Right renal pelvis (tissue), 4 donors: ENCODE data around the gene ADORA1. TPM values are rescaled to one million over a fixed set of nuclear protein-coding genes. Genes with fewer than 3 reads are reported as not detected.

ENCODE experiments used
- DNase-seq, 4 donors: peaks; one replicate each; pipeline ENCODE4 v3.0.0-alpha.2; 2013; ENCODE audit warnings: low read depth in 4 of 4, low spot score in 3 of 4, missing footprints in 1 of 4
- polyA plus RNA-seq, 4 donors: library from polyadenylated mRNA; unstranded; fragments of 120-200 nt; gene quantifications; one replicate each; pipeline ENCODE4 v1.2.1, GENCODE V29; 2013; ENCODE audit not compliant: insufficient read length in 4 of 4

The ADORA1 gene
- polyA plus RNA-seq, 4 donors = 5.8 to 6.9 (median 6.5) TPM

DNA sequence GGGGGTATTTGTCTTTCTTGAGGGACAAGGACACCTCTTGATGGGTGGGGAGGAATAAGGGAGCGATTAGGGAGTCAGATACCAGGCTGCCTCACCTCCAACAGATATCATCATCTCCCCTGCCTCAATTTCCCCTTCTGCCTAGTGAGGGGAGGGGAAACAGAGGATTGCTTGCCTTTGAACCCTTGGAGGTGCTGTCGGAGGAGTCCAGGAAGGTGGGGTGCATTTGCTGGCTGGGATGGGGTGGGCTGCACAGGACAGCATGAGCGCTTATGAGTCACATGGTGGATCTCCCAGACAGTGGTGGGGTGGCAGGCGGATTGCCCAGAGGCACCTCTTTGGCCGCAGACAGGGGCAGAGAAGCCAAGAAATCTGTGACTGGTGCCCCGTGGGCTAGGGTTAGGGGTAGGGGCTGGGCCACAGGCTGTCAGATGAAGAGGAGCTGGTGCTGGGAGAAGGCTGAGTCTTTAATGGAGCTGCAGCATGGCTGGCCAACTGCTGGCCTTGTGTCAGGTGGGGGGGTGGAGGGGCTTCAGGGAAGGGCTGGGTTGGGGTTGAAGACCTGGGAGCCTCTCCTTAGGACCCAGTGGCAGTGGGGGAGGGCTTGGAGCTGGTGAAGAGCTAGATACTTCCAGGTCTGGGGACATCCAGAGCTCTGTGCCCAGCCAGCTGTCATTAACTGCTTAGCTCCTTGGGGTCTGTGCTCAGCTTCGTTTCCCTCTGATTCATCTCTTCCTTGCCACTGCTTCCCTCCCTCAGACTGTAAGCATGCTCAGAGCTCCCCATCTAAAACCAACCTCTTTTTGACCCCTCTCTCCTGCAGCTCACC is 7.0 kb upstream of the ADORA1 start:
- DNase-seq = no peak

DNA sequence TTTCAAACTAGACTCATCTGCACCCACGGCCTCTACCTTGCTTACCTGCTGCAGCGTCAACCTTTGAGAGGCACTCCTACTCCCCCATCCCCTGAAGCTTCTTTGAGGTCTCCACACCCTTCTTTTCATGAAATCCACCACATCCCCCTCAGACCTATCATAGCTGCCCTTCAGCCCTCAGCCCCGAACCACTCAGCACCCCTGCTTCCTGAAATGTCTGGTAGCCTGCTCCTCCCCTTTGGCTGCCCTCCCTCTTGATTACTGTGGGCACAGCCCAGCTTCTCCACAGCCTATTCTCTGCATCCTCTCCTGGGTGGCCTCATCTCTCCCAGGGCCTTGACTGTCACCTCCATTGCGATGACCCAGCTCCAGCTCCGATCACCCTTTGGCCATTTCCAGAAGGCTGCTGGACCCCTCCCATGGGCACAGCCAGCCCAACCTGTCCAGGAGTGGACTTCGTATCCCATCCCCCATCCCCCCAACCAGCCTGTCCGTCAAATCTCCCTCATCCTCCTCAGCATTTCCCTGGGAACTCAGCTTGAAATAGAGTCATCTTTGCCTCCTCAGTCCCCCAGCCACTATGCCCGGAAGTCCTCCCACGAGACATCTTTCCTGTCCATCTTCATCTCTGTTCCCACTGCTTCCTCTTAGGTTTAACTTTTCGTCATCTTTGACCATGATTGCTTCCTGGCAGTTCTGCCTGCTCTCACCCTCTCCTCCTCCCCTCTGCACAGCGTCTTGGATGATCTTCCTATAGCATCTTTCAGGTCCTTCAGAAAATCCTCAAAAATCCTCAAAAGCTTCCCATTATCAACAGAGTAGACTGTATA is 6.1 kb upstream of the ADORA1 start:
- DNase-seq = no peak

DNA sequence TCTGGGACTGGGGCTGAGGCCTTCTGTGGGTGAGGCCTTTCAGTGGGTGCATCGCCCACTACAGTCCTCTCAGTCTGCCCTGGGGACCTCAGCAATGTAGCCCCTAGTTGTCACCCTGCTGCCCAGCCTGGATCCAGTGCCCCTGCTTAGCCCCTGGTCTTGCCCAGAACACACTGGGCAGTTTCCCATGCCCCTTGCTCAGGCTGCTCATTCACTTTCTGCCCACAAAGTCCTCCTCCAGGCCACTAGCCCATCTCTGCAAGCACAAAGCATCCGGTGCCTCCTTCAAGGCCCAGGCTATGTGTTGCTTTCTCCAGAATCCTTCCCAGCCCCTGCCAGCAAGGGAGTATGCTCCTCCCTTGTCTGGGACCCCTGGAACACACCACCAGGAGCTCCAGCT is 5.4 kb upstream of the ADORA1 start:
- DNase-seq = no peak

DNA sequence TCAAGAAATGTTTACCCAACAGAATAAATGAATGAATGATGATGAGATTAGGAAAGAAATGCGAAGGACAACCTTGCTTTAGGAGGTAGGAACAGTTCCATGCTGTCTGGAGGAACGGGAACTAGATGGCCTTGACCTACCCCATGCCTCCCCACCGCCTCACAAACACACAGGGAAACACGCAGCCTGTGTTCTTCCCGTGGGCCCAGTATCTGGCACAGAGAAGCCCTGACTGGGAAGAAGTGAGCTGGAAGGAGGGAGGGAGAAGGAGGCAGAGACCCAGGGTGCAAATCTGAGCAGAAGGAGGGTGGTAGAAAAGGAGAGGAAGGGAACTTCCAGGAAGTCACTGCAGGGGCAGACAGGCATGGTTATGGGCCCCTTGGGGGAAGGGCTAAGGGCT is 3.5 kb upstream of the ADORA1 start:
- no peak for DNase-seq

DNA sequence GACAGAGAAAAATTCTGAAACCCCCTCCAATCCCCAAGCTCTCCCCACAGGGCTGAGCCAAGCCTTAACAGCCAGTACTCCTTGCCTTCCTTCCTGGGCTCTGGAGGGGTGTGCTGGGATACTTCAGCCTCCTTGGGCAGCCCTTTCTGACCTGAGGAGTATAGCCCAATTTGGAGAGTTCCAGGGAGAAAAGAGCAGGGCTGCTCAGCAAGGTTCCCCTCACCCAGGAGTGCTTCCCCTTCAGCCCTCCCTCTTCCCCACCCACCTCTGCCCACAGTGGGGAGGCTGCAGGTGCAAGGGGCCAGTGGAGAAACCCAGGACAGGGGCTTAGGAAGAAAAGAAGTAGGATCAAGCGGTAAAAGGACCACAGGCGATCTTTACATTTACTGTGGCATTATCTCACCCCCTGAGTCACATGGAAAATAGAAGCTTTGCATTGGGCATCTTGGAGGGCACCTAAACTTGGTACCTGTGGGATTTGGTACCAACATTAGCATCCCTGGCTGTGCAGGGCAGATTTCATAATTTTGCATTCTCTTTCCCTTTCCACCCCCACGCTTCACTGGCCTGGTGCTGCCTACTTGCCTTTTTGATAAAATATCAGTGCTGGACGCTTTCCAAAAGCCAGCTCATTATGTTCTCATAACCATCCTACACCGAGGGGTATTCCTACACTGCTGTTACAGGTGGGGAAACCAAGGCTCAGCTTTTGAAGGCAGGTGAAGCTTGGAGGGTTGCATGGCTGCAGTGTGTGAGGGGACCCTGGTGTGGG is 2.8 kb upstream of the ADORA1 start:
- no peak for DNase-seq

DNA sequence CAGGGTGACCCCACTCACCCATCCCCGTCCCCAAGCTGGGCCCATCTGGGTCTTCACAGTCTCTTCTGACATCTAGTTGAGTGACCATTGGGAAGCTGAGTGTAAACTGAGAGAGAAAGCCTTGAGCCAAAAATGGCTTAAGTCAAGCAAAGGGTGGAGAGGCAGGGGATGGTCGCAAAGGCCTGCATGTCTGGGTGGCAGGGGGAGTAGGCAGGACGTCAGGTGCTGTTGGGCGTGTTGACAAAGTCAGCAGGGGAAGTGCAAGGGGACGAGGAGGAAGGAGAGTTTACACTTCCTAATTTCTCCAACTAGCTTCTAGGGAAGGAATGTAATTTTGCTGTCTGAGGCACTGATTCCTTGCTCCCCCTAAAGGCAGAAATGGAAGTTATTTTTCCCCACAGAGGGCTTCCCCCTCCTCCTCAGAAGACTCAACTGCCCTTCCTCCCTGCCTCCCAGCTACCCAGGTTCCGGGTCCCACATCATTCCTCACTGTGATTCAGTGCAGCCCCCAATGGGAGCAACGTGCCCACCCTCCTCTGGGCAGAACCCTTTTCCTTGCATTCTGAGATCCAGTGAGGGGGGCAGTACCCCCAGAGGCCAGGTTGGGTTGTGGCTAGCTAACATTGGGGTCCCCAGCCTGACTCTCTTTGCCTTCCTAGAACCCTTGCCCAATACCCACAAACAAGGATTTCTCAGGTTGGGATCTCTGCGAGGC is 1.2 kb upstream of the ADORA1 start:
- no peak for DNase-seq

DNA sequence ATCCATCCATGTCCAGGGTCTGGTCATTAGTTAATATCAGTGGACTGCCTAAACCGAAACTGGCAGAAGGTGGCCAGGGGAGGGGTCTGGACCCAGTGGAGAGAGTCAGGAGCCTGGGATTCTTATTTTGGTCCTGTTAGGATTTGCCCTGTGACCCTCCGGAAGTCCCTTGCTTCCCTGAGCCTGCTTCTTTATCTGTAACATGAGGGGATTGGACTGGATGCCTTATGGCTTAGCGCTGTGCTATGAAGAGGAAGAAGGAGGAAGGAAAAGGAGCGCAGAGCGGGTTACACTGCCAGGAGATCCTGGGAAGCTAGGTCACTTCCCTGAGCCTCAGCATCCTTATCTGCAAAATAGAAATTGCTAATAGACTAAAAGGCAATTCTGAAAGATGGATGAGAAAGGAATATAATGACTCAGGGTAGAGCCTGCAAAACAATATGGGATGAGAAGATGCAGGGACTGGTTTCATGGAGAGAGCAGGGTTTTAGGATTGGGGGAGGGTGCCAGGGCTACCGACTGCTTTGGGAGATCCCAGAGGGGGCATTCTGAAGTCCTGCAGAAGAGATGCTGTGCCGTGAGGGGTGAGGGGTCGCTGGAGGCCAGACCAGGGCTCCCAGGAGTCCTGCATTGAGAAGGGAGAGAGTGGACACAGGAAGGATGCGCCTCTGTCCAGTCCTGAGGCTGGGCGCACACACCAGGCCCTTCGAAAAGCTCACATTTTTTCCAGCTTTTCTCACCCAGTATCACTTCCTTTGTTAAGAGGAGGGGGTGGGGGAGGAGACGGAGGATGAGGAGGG is 460 bp upstream of the ADORA1 start:
- DNase-seq = no peak

DNA sequence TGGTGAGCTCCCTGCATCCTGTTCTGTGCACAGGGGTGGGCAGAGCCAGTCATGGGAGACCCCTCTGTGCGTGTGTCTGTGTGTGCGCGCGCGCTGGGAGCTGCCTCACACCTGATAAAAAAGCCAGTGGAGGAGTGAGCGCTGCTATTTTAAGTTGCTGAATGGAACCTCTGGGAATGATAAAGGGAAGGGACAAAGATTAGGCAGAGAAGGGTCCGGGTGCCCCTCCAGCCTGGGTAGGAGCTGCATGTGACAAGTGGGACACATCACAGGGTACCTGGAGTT is 847 bp downstream of the ADORA1 start:
- no peak for DNase-seq

DNA sequence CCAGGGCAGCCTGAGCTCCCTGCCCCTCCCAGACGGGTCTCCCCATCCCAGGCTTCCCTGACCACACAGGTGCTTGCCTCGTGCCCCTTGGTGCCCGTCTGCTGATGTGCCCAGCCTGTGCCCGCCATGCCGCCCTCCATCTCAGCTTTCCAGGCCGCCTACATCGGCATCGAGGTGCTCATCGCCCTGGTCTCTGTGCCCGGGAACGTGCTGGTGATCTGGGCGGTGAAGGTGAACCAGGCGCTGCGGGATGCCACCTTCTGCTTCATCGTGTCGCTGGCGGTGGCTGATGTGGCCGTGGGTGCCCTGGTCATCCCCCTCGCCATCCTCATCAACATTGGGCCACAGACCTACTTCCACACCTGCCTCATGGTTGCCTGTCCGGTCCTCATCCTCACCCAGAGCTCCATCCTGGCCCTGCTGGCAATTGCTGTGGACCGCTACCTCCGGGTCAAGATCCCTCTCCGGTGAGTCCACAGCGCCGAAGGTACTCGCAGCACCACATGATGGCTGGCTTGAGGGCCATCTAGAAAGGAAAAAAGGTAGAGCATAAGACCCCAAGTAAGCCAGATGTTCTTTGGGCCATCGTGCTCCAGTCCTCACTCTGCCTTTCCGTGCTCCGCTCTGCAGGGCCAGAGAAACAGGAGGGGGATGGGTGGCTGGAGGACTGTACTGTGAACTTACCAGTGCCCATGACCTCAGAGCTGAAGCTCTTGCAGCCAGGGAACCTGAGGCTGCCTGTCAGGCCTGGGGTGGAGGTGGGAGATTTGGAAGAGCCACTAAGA is 1.4 kb downstream of the ADORA1 start:
- DNase-seq = no peak

DNA sequence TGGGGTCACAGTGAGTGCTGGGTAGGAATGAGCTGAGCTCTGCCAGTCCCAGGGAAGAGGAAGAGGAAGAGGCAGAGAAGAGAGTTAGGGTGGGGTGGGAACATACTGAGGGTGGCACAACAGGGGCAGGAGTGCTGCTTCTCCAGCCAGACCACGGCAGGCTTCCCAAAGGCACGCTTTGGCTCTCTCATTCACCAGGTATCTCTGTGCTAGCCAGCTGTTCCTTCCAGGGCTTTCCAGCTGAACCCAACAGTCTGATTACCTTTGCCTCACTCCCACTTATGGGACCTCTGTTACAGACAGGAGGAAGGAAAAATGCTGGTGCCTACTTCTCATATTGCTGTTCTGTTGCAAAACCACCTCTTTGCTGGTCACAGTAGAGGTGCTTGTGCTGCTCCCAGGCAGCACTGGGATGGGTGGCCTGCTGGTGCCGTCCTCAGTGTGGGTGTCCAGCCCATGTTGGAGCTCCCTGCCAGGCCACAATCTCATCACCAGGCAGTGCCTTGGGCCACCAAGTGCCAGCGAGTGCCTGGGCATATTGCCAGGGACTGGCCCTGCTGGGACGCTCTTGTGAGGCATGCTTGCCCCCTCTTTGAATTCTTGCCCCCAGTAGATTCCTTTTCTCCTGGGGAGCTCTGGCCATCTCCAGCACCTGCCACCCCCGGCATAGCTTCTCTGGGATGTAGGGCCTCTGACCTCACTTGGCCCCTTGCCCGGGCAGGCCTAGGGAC is 2.1 kb downstream of the ADORA1 start:
- no peak for DNase-seq

DNA sequence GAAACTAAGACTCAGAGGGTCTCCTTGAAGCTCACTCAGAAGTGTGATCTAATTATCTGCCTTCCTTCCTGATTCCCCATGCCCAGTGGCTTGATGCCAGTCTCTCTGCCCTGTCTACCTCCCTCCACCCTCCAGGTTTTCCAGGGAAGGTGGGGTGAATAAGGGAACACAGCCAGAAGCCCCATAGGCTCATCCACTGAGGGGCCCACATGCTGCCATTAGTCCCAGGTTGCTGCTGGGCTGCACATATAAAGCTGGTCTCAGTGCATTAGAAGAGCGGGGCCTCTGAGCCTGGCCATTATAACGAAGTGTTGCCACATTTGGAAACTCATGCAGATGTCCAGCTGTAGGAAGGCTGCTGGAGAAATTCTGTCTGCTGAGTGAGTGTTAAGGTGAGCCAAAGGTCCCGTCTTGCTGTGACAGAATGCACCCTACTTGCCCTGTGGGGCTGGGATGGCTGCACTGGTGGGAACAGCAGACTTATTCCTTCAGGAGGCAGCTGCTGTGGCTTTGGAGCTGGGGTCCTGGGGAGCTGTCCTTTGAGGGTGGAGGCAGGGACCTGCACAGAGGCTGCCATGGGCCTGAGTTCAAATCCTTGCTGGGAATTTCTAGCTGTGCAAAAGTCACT is 2.9 kb downstream of the ADORA1 start:
- DNase-seq = no peak

DNA sequence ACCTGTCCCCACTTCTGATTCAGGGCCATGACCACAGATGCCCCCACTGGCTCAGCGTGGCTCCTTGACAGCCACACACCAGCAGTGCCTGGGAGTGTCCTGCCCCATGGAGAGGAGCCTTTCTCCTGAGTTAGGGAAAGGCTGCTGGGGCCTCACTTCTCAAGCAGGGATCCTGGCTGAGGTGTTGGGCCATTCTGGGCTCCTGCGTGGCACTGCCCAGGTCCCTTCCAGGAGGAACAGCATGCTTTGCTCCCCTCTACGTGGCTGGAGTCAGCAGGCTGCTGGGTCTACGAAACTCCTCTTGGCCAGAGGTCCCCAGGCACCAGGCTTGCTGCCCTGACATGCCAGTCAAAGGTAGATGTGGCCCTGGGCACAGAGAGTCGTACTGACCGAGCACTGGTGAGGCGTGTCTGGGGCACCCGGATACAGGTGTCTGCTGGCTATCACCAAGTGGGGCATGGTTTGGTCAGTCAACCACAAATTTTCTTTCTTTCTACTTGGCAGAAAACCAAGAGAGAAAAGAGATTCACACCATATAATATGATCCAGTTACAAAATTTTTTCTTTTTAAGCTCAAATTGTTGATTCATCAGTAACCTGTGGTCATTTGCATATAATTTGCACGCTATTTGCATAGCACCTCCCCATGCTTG is 4.1 kb downstream of the ADORA1 start:
- no peak for DNase-seq

DNA sequence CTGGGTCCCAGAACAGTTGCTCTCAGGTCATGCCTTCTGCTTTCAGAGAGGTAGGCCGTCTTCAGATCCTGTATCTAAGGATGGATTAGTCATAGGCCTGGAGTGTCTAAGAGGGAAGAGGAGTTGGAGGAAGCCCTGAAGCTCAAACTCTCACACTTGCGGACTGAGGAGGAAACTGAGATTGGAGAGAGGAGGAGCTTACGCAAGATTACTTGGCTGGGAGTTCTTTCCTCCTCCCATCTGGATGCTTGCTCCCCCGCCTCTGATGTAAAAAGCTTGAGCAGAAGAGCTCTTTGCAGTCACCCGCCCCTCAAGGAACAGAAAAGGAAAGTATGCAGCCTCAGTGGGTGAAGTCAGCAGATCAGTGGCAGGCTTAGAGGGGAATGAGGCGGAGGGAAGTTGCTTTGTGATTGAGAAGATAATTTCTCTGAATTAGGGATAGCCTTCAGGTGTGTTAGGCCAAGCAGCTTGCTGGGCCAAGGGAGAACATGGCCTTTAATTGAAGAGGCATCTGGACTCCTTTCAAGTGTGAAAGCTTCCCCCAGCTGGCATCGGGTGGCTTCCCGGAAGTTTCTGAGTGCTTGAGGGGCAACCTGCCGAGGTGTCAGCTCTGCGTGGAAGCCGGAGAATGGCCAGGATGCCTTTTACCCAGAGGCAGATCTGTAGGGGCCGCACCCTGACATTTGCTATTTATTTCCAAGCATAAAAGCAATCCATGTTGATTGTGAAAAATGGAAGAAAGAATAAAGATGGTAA is 6.6 kb downstream of the ADORA1 start:
- DNase-seq = no peak

DNA sequence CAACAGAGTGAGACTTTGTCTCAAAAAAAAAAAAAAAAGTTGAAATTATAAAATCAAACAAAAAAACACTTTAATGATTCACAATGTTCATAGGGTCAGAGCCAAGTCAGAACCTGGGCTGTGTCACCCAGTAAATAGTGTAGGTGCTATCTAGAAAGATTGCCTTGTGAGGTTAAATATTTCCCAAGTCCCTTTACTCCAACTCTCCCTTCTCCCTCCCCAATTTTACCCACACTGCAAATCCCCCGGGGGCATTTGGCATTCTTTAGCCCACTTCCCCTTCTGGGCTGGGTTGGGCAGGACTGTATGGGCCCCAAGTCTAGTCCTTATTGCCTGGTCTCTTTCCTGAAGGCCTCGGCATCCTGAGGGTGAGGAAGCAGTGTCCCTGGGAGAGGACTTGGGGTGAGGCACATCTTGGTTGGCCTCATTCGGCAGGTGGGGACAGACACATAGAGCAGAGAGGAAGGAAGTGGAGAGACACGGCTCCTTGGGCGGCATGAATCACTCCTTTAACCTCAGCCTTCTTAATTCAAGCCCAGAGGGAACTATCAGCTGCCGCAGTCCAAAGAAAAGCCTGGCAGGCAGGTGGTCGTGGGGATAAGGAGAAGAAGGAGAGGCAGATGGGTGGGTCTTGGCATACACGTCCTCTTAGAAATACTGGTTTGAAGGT is 8.2 kb downstream of the ADORA1 start:
- DNase-seq = no peak

DNA sequence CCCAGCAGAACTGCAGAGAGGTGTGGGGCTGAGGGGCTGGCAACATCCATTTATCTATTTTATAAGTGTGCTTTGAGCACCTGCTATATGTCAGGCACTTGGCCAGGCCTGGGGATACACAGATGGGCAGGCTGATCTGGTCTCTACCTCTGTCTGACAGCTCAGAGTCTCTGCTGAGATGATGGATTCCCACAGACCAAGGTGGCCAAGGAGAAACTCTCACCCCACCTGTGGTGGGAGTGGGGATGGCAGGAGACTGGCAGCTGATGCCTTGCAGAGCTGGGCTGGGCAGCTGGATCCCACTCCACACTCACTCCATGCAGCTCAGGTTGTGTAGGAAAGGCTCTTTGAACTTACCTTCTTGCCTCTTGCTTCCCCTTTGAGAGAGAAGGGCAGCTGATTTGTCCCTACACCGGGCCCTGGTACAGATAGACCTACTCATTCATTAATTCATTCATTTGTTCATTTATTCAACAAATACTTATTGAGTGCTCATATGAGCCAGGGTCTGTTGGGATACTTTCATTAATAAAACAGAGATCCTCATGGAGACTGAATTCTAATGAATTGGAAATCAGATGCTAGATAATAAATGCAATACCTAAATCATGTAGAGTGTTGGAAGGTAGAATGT is 9.0 kb downstream of the ADORA1 start:
- no peak for DNase-seq

DNA sequence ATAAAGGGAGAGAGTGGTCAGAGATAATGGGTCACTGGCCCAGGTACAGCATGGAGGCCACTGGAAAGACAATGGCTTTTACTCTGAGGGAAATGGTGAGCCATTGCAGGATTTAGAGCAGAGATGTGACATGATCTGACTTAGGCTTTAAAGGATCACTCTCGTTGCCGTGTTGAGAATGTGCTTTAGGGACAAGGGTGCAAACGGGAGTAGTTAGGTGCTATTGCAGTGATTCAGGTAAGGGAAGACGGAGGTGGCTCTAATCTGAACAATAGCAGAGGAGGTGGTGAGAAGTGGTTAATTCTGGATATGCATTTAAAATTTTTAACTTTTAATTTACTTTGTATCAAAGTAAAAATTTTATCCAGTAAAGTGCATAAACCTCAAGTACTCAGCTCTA is 9.8 kb downstream of the ADORA1 start:
- DNase-seq = no peak
